Glomerular endothelial cell (primary cell): ENCODE measurements around the gene USP8. TPM values are rescaled to one million over a fixed set of nuclear protein-coding genes. Genes with fewer than 3 reads are reported as not detected.

Experiments
- DNase-seq: peaks from one replicate; pipeline ENCODE4 v3.0.0-alpha.2; 2011; ENCODE audit warnings: low read depth, low spot score; ENCODE audit errors: extremely low read depth
- total RNA-seq: library from RNA; depleted of rRNA; stranded (reverse); fragments of >200 nt; gene quantifications from 2 replicates; pipeline ENCODE4 v1.2.3, GENCODE V29; 2015

The USP8 gene
- total RNA-seq, 1 donor from 2014 or later, result 33.3 TPM

GRCh38 chr15:50531163-50531562 lies 107.0 kb downstream of the USP8 start:
- DNase-seq, result no peak

GRCh38 chr15:50531766-50532165 lies 107.6 kb downstream of the USP8 start:
- DNase-seq, result no peak

GRCh38 chr15:50542887-50543210 lies 118.6 kb downstream of the USP8 start:
- no peak for DNase-seq

- DNase-seq, result no peak
Measured at GRCh38 chr15:50543556-50543955, 119.4 kb downstream of the USP8 start.

GRCh38 chr15:50544368-50544767 lies 120.2 kb downstream of the USP8 start:
- no peak for DNase-seq

- DNase-seq, result no peak
Measured at GRCh38 chr15:50546566-50546965, 122.4 kb downstream of the USP8 start, which contains the start of gene USP50. USP50 (minus strand) TSS chr15:50546666; CDS start chr15:50546525, 141 bp downstream.

GRCh38 chr15:50549326-50549725 lies 125.1 kb downstream of the USP8 start:
- DNase-seq, result no peak

- no peak for DNase-seq
Measured at GRCh38 chr15:50552238-50552637, 128.0 kb downstream of the USP8 start.

- DNase-seq, result no peak
Measured at GRCh38 chr15:50556642-50557371, 132.6 kb downstream of the USP8 start.

GRCh38 chr15:50558012-50558411 lies 133.8 kb downstream of the USP8 start:
- DNase-seq, result no peak

GRCh38 chr15:50562735-50563640 lies 138.8 kb downstream of the USP8 start:
- no peak for DNase-seq

- DNase-seq, result no peak
Measured at GRCh38 chr15:50563756-50564155, 139.6 kb downstream of the USP8 start.

Other genes with a start within 250 kb of the USP8 start
- 0.06 TPM in 1 of 2 replicates, not detected in the other for gene SLC27A2, start 242.2 kb upstream of the USP8 start, total RNA-seq
- gene HDC, start 158.7 kb upstream of the USP8 start, total RNA-seq, result not detected in 2 replicates
- gene GABPB1, start 69.2 kb upstream of the USP8 start, total RNA-seq, result 41.8 and 44.2 TPM in 2 replicates
- not detected in 2 replicates for gene USP50, start 122.3 kb downstream of the USP8 start, total RNA-seq